Stomach smooth muscle (tissue), 2 donors: ENCODE results near the gene POLR3A.

Source experiments
- H3K27ac ChIP-seq: one replicate; pipeline ENCODE4 v1.7.0; 2013; ENCODE audit warnings: mild to moderate bottlenecking, low read length, inconsistent platforms
- H3K27me3 ChIP-seq, 2 donors: one replicate each; pipeline ENCODE4 v1.7.0; 2013; ENCODE audit warnings: low read length in 2 of 2; ENCODE audit not compliant: insufficient read depth in 2 of 2, control insufficient read depth in 1 of 2
- H3K36me3 ChIP-seq, 2 donors: one replicate each; pipeline ENCODE4 v1.7.0; 2013; ENCODE audit warnings: low read length in 2 of 2; ENCODE audit not compliant: control insufficient read depth in 2 of 2, insufficient read depth in 2 of 2
- H3K4me1 ChIP-seq: one replicate; pipeline ENCODE4 v1.7.0; 2013; ENCODE audit warnings: low read length; ENCODE audit not compliant: control insufficient read depth, insufficient read depth
- H3K4me3 ChIP-seq, 2 donors: one replicate each; pipeline ENCODE4 v1.7.0; 2013; ENCODE audit warnings: low read length in 2 of 2
- H3K9ac ChIP-seq, 2 donors: one replicate each; pipeline ENCODE4 v1.7.0; 2013; ENCODE audit warnings: low read length in 2 of 2, mild to moderate bottlenecking in 1 of 2
- H3K9me3 ChIP-seq, 2 donors: one replicate each; pipeline ENCODE4 v1.7.0; 2013; ENCODE audit warnings: low read length in 2 of 2; ENCODE audit not compliant: control insufficient read depth in 2 of 2
- donor health status: healthy.
- donor health status: Pancreatic carcinoma.

The POLR3A gene

GRCh38 chr10:77946084-77946483 is 83.2 kb downstream of the POLR3A start:
- Histone ChIP-seq H3K4me1 (peaks cover 5% of the 10 kb centered on the region), H3K27me3 (no peaks in the 10 kb centered on the region), H3K27ac (no peak overlapping the region), H3K4me3 (no peak overlapping the region), H3K9me3 (no peaks in the 10 kb centered on the region), H3K36me3 (no peaks in the 10 kb centered on the region), H3K9ac (no peak overlapping the region)

DNA sequence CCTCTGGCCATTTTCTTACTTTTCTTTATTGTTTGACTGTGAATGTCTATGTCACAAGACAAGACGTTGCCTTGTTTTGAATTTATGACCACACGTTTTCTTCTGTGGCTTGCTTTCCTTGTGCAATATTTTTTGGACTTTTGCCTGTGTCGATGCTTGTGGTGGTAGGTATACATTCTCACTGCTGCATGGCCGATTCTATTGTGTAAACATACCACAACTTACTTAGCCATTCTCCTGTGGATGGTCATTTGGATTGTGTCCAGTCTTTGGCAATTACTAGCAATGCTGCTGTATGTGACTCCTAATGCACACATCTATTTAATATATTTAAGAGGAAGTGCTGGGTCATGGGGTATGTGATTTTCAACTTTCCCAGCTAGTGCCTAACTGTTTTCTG is 84.8 kb downstream of the POLR3A start:
- no peaks in the 10 kb centered on the region for H3K36me3 ChIP-seq

GRCh38 chr10:77943121-77943901 is 86.0 kb downstream of the POLR3A start:
- H3K4me3 ChIP-seq, result no peak overlapping the region
- peaks cover 18% of the 10 kb centered on the region for H3K4me1 ChIP-seq
- H3K36me3 ChIP-seq, result no peaks in the 10 kb centered on the region
- no peaks in the 10 kb centered on the region for H3K9me3 ChIP-seq
- no peak overlapping the region for H3K9ac ChIP-seq
- no peak overlapping the region for H3K27ac ChIP-seq
- no peaks in the 10 kb centered on the region for H3K27me3 ChIP-seq

More for the DNA sequence above, 84.8 kb downstream of the POLR3A start:
- Histone ChIP-seq H3K4me1 (peaks cover 15% of the 10 kb centered on the region), H3K4me3 (no peak overlapping the region), H3K27me3 (no peaks in the 10 kb centered on the region), H3K9ac (no peak overlapping the region), H3K9me3 (no peaks in the 10 kb centered on the region), H3K27ac (no peak overlapping the region)

- no peak overlapping the region for H3K9ac ChIP-seq
- H3K4me3 ChIP-seq, result no peak overlapping the region
- no peak overlapping the region for H3K27ac ChIP-seq
- no peaks in the 10 kb centered on the region for H3K27me3 ChIP-seq
- H3K9me3 ChIP-seq, result no peaks in the 10 kb centered on the region
- H3K36me3 ChIP-seq, result no peaks in the 10 kb centered on the region
- peaks cover 18% of the 10 kb centered on the region for H3K4me1 ChIP-seq
These were observed 87.5 kb downstream of the POLR3A start for GRCh38 chr10:77941790-77942189.

DNA sequence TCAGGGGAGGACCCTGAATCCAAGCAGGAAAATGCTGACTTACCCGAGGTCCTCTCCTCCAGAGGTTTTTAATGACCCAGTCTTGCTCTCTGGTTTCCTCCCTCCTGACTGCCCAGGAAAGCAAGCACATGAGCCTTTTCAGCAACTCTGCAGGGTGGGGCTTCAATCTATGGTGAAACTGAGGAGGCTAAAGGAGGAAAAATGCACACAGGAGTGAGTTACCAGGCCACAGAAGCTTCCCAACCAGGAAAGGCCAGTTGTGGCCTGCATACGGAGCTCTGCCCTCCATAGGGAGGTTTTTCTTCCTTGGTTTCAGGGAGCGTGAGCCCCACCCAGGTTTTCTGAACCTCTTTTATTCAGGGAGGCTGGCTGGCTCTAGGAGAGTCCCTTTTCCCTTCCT is 88.7 kb downstream of the POLR3A start:
- H3K36me3 ChIP-seq, result no peaks in the 10 kb centered on the region
- H3K27me3 ChIP-seq, result no peaks in the 10 kb centered on the region
- H3K4me3 ChIP-seq, result no peak overlapping the region
- H3K9me3 ChIP-seq, result no peaks in the 10 kb centered on the region
- H3K9ac ChIP-seq, result no peak overlapping the region
- no peak overlapping the region for H3K27ac ChIP-seq
- H3K4me1 ChIP-seq, result peaks cover 18% of the 10 kb centered on the region

DNA sequence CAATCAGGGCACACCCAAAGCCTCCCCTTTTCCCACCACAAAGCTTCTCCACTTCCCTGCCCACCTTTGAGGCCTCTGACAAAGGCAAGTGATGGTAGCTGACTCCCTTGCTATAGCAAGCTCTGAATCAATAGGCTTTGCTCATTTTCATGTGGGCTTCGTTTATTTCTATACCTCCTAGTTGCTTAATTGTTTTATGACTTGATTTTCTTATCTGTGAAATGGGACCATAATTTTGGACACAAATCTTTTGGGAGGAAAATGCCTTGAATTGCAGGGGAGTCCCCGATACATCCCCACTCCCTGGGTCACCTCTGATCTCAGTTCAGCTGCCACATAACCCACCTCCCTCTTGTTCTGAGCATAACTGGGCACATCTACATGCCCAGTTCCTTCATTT is 89.1 kb downstream of the POLR3A start:
- H3K9me3 ChIP-seq, result no peaks in the 10 kb centered on the region
- H3K4me1 ChIP-seq, result peaks cover 18% of the 10 kb centered on the region
- no peak overlapping the region for H3K4me3 ChIP-seq
- H3K27ac ChIP-seq, result peak overlapping the region; percentile 31
- no peaks in the 10 kb centered on the region for H3K36me3 ChIP-seq
- H3K9ac ChIP-seq, result no peak overlapping the region
- no peaks in the 10 kb centered on the region for H3K27me3 ChIP-seq

GRCh38 chr10:77939561-77940001 is 89.7 kb downstream of the POLR3A start:
- H3K4me3 ChIP-seq, result no peak overlapping the region
- H3K27me3 ChIP-seq, result no peaks in the 10 kb centered on the region
- H3K36me3 ChIP-seq, result no peaks in the 10 kb centered on the region
- H3K4me1 ChIP-seq, result peaks cover 18% of the 10 kb centered on the region
- H3K9ac ChIP-seq, result peak overlapping the region in 1 of 2 donors; percentile 36
- peak overlapping the region; percentile 31 for H3K27ac ChIP-seq
- H3K9me3 ChIP-seq, result no peaks in the 10 kb centered on the region

- H3K27me3 ChIP-seq, result no peaks in the 10 kb centered on the region
These were observed 92.4 kb downstream of the POLR3A start for GRCh38 chr10:77936697-77937567.

GRCh38 chr10:77932016-77932715 is 97.1 kb downstream of the POLR3A start:
- H3K36me3 ChIP-seq, result no peaks in the 10 kb centered on the region
- H3K27me3 ChIP-seq, result no peaks in the 10 kb centered on the region

More at GRCh38 chr10:77936697-77937567, 92.4 kb downstream of the POLR3A start:
- H3K9ac ChIP-seq, result no peak overlapping the region
- H3K4me1 ChIP-seq, result peaks cover 17% of the 10 kb centered on the region
- no peak overlapping the region for H3K27ac ChIP-seq
- H3K4me3 ChIP-seq, result no peak overlapping the region
- H3K36me3 ChIP-seq, result no peaks in the 10 kb centered on the region
- H3K9me3 ChIP-seq, result no peaks in the 10 kb centered on the region

GRCh38 chr10:77927402-77928246 is 101.7 kb downstream of the POLR3A start:
- no peaks in the 10 kb centered on the region for H3K27me3 ChIP-seq
- peak overlapping the region; percentile 86 for H3K27ac ChIP-seq
- H3K4me3 ChIP-seq, result peak overlapping the region; percentile 59 to 88
- H3K9me3 ChIP-seq, result no peaks in the 10 kb centered on the region
- H3K9ac ChIP-seq, result peak overlapping the region; percentile 74 to 76
- peaks cover 36% of the 10 kb centered on the region for H3K4me1 ChIP-seq
- H3K36me3 ChIP-seq, result no peaks in the 10 kb centered on the region

More at GRCh38 chr10:77932016-77932715, 97.1 kb downstream of the POLR3A start:
- no peak overlapping the region for H3K4me3 ChIP-seq
- H3K9me3 ChIP-seq, result no peaks in the 10 kb centered on the region
- no peak overlapping the region for H3K9ac ChIP-seq
- no peak overlapping the region for H3K27ac ChIP-seq
- H3K4me1 ChIP-seq, result peaks cover 7% of the 10 kb centered on the region
